Measurements from ENCODE around the gene A2M. TPM values are rescaled to one million over a fixed set of nuclear protein-coding genes. Genes with fewer than 3 reads are reported as not detected.

The A2M gene
- total and polyA plus RNA-seq, 2 experiments from 2014 or later = 463 to 567 TPM

- Histone ChIP-seq H3K9me3 (ENCODE audit: low read depth) (no peaks in the 10 kb centered on the region), H3K4me3 (no peak overlapping the region), H4K20me1 (ENCODE audit: insufficient read depth, poor library complexity, severe bottlenecking) (no peaks in the 10 kb centered on the region), H3K36me3 (replicated peaks; ENCODE audit: insufficient read depth, low read depth) (no peaks in the 10 kb centered on the region), H3K4me1 (ENCODE audit: insufficient read depth) (no peaks in the 10 kb centered on the region), H2AFZ (no peak overlapping the region), H3K79me2 (no peaks in the 10 kb centered on the region), H3K9me2 (replicated peaks; ENCODE audit: insufficient read depth) (no peaks in the 10 kb centered on the region), H3K27me3 (no peaks in the 10 kb centered on the region), H3K4me2 (no peak overlapping the region), H3K27ac (no peak overlapping the region)
- 87% methylated on average over 1 of the region's 1 CpG for WGBS (ENCODE audit: low lambda C conversion rate, missing lambda C conversion rate)
- TF ChIP-seq CTCF (IDR thresholded peaks at IDR 0.05; ENCODE audit: poor library complexity) = no peak
- no peak for TF ChIP-seq EZH2phosphoT487 (IDR thresholded peaks at IDR 0.05; ENCODE audit: low read depth, severe bottlenecking, unreplicated experiment)
- no peak for TF ChIP-seq EZH2 (IDR thresholded peaks at IDR 0.05; ENCODE audit: borderline replicate concordance)
- no peak for DNase-seq (ENCODE audit: low spot score)
Measured at GRCh38 chr12:9111525-9111924, 4.2 kb downstream of the A2M start.

DNA sequence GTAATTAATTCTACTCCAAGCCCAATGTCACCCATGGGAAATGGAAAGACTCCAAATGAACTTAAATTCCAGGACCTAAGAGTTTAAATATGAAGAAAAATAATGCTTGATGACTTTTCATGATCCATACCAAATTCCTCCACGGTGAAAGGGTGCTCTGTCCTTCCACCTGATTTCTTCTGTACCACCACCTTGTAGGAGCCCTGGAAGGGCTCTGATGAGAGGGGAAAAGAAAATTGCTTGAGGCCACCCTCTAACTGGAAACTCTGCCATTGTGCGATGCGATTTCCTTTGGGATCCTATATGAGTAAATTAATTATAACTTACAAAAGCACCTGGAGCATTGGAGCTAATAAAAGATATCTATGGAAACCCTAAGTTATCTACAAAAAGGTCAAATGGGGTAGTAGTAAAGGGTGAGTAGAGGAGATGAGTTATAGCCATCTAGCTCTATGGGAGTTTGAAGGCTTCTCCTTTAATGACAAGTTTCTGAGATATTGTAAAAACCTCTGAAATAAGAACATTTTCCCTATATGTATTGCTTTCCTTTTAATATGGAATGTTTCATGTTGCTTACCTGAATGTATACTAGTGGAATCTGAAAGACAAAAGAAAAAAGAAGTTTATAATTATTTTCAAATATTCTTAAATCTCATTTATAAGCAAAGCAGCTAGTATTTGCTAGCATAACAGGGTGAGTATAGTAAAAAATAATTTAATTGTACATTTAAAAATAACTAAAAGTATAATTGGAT lies 5.8 kb downstream of the A2M start:
- no peaks in the 10 kb centered on the region for H3K79me2 ChIP-seq
- no peak overlapping the region for H3K27ac ChIP-seq
- TF ChIP-seq CTCF (IDR thresholded peaks at IDR 0.05; ENCODE audit: poor library complexity) = no peak
- no peak for TF ChIP-seq EZH2 (IDR thresholded peaks at IDR 0.05; ENCODE audit: borderline replicate concordance)
- no peak for TF ChIP-seq EZH2phosphoT487 (IDR thresholded peaks at IDR 0.05; ENCODE audit: low read depth, severe bottlenecking, unreplicated experiment)
- no peaks in the 10 kb centered on the region for H3K9me3 ChIP-seq (ENCODE audit: low read depth)
- no peaks in the 10 kb centered on the region for H3K27me3 ChIP-seq
- H3K36me3 ChIP-seq (replicated peaks; ENCODE audit: insufficient read depth, low read depth) = no peaks in the 10 kb centered on the region
- no peak overlapping the region for H3K4me3 ChIP-seq
- H3K4me2 ChIP-seq = no peak overlapping the region
- no peaks in the 10 kb centered on the region for H4K20me1 ChIP-seq (ENCODE audit: insufficient read depth, poor library complexity, severe bottlenecking)
- no peak for DNase-seq (ENCODE audit: low spot score)
- H3K4me1 ChIP-seq (ENCODE audit: insufficient read depth) = no peaks in the 10 kb centered on the region
- no peak overlapping the region for H2AFZ ChIP-seq
- H3K9me2 ChIP-seq (replicated peaks; ENCODE audit: insufficient read depth) = no peaks in the 10 kb centered on the region
- WGBS (ENCODE audit: low lambda C conversion rate, missing lambda C conversion rate) = 94% methylated on average over 3 of the region's 3 CpGs

DNA sequence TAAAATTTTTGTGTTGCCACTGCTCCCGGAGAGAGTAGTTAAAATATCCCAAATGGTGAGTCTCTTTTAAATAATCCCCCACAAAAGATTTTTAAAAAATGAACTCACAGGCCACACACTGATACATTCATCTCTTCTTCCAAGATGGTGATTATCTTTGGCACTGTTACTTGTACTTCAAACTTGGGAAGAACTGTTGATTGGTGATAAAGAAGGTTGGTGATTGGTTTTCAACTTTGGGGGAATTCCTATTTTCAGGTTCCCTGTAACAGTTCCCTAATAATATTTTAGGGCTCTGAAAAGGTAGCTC lies 6.6 kb downstream of the A2M start:
- no peaks in the 10 kb centered on the region for H3K4me1 ChIP-seq (ENCODE audit: insufficient read depth)
- H3K79me2 ChIP-seq = no peaks in the 10 kb centered on the region
- H3K4me3 ChIP-seq = no peak overlapping the region
- no peak for DNase-seq (ENCODE audit: low spot score)
- TF ChIP-seq EZH2phosphoT487 (IDR thresholded peaks at IDR 0.05; ENCODE audit: low read depth, severe bottlenecking, unreplicated experiment) = no peak
- no peak for TF ChIP-seq EZH2 (IDR thresholded peaks at IDR 0.05; ENCODE audit: borderline replicate concordance)
- no peak for TF ChIP-seq CTCF (IDR thresholded peaks at IDR 0.05; ENCODE audit: poor library complexity)
- H3K27ac ChIP-seq = no peak overlapping the region
- no peaks in the 10 kb centered on the region for H3K9me2 ChIP-seq (replicated peaks; ENCODE audit: insufficient read depth)
- no peaks in the 10 kb centered on the region for H4K20me1 ChIP-seq (ENCODE audit: insufficient read depth, poor library complexity, severe bottlenecking)
- no peak overlapping the region for H3K4me2 ChIP-seq
- H2AFZ ChIP-seq = no peak overlapping the region
- H3K36me3 ChIP-seq (replicated peaks; ENCODE audit: insufficient read depth, low read depth) = no peaks in the 10 kb centered on the region
- H3K27me3 ChIP-seq = no peaks in the 10 kb centered on the region
- 87% methylated on average over 1 of the region's 1 CpG for WGBS (ENCODE audit: low lambda C conversion rate, missing lambda C conversion rate)
- no peaks in the 10 kb centered on the region for H3K9me3 ChIP-seq (ENCODE audit: low read depth)
